Fibroblast of upper back skin (primary cell): Measurements from ENCODE around the gene LCTL.
A peak's percentile ranks its signal among the peaks of the same experiment; 100 is the strongest.

Source experiments
- DNase-seq: peaks from one replicate; pipeline ENCODE4 v3.0.0-alpha.2; 2013

The LCTL gene

GRCh38 chr15:66565741-66566144 lies at the start of gene LCTL:
Gene LCTL (minus strand): TSS chr15:66565998. CDS start chr15:66565365, 633 bp downstream.
- DNase-seq, result peak; percentile 91

GRCh38 chr15:66614951-66615760 lies 49.4 kb upstream of the LCTL start:
- DNase-seq, result no peak

GRCh38 chr15:66614456-66614855 lies 48.7 kb upstream of the LCTL start:
- DNase-seq, result no peak

GRCh38 chr15:66613743-66614142 lies 47.9 kb upstream of the LCTL start:
- no peak for DNase-seq

GRCh38 chr15:66611257-66612053 lies 45.7 kb upstream of the LCTL start:
- DNase-seq, result no peak

- no peak for DNase-seq
These were observed 44.1 kb upstream of the LCTL start for GRCh38 chr15:66609876-66610275.

GRCh38 chr15:66608881-66609280 lies 43.1 kb upstream of the LCTL start:
- no peak for DNase-seq

- no peak for DNase-seq
These were observed 42.4 kb upstream of the LCTL start for GRCh38 chr15:66608159-66608558.

- peak; percentile 65 for DNase-seq
These were observed 37.7 kb upstream of the LCTL start for GRCh38 chr15:66603301-66604179.

- no peak for DNase-seq
These were observed 35.7 kb upstream of the LCTL start for GRCh38 chr15:66601521-66601920.

GRCh38 chr15:66600240-66600627 lies 34.4 kb upstream of the LCTL start:
- no peak for DNase-seq

GRCh38 chr15:66599536-66600239 lies 33.9 kb upstream of the LCTL start:
- DNase-seq, result no peak

GRCh38 chr15:66598095-66598815 lies 32.5 kb upstream of the LCTL start:
- DNase-seq, result no peak

- peak; percentile 64 for DNase-seq
These were observed 30.2 kb upstream of the LCTL start for GRCh38 chr15:66595931-66596545.

- DNase-seq, result no peak
These were observed 29.5 kb upstream of the LCTL start for GRCh38 chr15:66595332-66595731.

- DNase-seq, result no peak
These were observed 29.0 kb upstream of the LCTL start for GRCh38 chr15:66594836-66595235.

- no peak for DNase-seq
These were observed 28.5 kb upstream of the LCTL start for GRCh38 chr15:66594344-66594743.

GRCh38 chr15:66593219-66593780 lies 27.5 kb upstream of the LCTL start:
- DNase-seq, result no peak

GRCh38 chr15:66592505-66593218 lies 26.9 kb upstream of the LCTL start:
- DNase-seq, result no peak

GRCh38 chr15:66591322-66591862 lies 25.6 kb upstream of the LCTL start:
- DNase-seq, result no peak
